Vagina (tissue), 2 donors: ENCODE results near the gene UMOD.

ENCODE experiments used
- CTCF ChIP-seq, 3 experiments: fragments of 450-650 bp in 2 of 3; fragments of 200-600 bp in 1 of 3; sonication (generic) in 1 of 3; IDR thresholded peaks; one replicate each; pipeline ENCODE4 v1.5.1; 2017 to 2019; ENCODE audit warnings: antibody characterized with exemption in 3 of 3, mild to moderate bottlenecking in 2 of 3, moderate library complexity in 2 of 3
- POLR2A ChIP-seq, 2 donors: fragments of 450-650 bp; IDR thresholded peaks; one replicate each; pipeline ENCODE4 v1.6.1; 2017; ENCODE audit warnings: antibody characterized with exemption in 2 of 2, mild to moderate bottlenecking in 2 of 2, moderate library complexity in 2 of 2

- TF ChIP-seq CTCF (IDR thresholded peaks at IDR 0.05) (no peak), POLR2A (IDR thresholded peaks at IDR 0.05) (no peak)
Measured at GRCh38 chr16:20347666-20348364, 4.7 kb downstream of the UMOD start.
